ENCODE results near the gene SLC44A1. TPM values are rescaled to one million over a fixed set of nuclear protein-coding genes. Genes with fewer than 3 reads are reported as not detected.

Gene SLC44A1
- total RNA-seq, 1 experiment from 2014 or later, result 276 TPM

DNA sequence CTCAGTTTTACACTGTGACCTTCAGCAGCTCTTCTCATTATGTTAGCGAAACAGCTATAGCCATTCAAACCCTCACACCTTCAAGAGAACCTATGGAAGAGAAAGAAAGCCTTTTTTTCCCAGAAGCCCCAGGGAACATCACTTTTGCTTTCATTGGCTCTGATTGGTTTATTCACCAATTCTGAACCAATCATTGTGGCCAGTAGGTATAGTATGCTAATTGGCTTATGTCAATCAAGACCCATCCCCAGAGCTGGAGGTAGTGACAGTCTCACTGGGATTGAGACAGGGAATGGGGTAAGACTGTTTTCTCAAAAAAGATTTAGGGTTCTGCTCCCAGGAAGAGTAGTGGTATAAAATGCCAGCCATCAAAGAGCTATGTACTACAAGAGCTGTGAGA is 129.3 kb downstream of the SLC44A1 start:
- no peak for DNase-seq (ENCODE audit: extremely low read depth, low read depth)

DNA sequence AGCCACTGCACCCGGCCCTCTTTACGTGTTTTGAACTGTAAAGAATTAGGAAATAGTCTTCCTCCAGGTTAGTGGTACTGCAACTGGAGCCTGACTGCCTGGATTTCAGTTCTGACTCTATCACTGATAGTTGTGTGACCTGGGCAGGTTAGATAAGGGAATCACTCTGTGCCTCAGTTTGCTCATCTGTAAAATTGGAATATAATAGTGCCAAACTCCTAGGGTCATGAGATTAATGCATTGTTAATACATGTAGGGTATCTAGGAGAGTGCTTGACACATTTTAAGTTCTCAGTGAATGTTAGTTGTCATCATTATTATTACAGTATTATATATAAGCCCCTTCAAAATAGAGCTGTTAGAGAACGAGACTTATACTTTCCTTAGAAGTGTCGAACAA is 130.9 kb downstream of the SLC44A1 start:
- no peak for DNase-seq (ENCODE audit: extremely low read depth, low read depth)

DNA sequence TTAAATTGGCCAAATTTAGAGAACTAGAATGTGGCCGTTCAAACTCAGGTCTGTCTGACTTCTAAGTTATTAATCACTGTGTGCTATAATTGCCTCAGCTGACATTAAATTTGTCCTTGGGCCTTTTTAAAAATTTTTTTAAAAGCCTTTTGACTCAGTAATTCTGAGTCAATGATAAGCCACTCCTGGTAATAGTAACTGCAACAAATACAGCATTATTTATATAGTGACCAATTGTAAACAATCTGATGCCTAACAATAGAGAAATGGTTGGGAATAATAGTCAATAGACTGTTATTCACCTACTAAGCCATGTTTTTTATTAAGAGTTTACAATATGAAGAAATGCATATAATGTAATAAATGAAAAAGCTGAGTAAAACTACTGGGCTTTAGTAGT is 132.4 kb downstream of the SLC44A1 start:
- DNase-seq (ENCODE audit: extremely low read depth, low read depth), result no peak

DNA sequence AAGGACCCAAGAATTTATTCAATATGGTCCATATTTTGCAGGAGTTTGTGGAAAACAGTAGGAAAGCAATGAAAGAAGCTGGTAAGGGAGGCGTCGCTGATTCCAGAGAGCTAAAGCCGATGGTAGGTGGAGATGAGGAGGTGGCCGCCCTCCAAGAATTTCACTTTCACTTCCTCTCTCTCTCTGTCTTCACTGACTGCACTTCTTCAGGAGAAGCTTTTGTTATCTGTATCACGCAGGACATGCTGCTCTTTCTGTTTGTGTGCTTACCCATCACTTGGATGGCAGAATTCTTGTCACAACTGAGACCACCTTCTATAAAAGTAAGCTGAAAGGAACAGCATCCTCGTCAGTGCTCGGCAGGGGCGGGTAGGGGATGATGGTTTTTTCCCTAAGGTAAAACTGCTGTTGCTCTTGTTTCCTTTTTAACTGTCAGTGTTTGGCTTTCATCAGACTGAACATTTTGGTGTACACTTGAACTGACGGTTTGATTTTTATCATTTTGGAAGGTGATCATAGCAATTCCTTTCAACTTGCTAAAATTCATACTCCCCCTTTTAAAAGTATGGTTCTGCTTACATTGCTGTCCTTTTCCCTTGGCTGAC is 141.0 kb downstream of the SLC44A1 start:
- DNase-seq (ENCODE audit: extremely low read depth, low read depth), result no peak

DNA sequence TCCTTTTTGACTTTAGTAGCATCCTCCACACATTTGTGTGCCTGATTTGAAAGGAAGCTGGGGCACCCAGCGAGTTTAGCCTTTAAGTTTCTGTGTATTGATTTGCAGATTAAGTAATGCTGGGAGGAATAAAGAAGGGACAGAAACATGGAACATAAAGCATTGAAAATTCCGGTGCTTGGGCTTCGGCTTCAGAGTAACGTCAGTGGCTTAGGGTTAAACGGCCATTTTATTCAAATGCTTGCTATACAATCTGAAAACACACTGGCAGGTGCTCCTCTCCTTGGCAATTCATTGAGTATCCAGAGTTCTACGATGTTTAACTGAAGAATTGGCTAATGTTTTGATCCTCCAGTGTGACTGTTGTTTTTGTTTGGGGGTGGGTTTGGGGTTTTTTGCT is 145.3 kb downstream of the SLC44A1 start:
- DNase-seq (ENCODE audit: extremely low read depth, low read depth), result no peak

DNA sequence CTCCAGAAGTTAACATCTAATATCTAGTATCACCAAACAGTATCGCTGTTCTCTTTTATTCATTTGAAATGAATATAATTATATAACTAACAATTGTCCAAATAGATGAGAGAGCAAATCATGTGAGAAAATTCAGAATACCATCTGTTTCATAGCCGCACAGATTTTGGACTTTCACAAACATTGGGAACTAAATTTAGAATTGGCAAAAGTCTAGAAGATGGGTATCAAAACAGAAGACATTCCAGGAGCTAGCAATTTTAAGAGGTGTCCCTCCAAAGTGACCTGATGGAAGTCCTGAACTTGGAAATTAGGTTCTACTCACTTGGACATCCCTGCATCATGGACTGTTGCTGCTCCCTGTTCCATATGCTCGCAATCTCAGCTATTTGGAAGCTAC is 146.4 kb downstream of the SLC44A1 start:
- no peak for DNase-seq (ENCODE audit: extremely low read depth, low read depth)

DNA sequence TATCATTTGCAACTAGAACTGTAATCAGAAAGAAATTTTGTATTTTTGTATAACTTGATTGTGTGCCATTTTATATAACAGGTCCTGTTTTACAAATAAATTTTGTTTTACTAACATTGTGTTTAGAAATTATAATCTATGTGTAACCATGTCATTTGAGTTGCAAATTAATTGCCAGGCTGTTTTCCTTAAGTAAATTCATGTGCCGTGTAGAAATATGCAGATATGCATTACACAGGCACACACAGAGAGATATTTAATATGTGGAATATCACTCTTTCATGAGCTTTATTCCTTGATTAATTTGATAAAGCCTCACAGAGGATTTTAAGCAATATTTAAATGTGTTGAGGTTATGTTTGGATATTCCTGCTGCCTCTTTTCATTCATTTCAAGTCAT is 146.8 kb downstream of the SLC44A1 start:
- no peak for DNase-seq (ENCODE audit: extremely low read depth, low read depth)

DNA sequence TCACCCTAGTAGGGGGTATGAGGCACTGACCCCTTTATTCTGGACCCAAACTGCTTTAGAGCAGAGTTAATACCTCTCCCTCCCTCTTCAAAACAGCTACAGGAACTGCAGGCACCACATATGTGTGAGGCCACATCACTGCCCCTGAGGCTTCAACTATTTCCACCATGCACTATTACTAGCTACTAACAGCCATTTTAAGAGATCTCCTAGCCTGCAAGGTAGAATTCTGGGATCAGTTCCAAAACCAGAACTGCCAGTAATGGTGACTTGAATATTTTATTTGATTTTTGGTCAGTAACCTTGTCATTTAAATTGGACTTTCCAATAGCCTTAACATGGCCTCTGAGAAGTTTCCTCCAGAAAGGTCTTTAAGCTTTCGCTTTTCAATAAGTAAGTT is 148.1 kb downstream of the SLC44A1 start:
- no peak for DNase-seq (ENCODE audit: extremely low read depth, low read depth)

DNA sequence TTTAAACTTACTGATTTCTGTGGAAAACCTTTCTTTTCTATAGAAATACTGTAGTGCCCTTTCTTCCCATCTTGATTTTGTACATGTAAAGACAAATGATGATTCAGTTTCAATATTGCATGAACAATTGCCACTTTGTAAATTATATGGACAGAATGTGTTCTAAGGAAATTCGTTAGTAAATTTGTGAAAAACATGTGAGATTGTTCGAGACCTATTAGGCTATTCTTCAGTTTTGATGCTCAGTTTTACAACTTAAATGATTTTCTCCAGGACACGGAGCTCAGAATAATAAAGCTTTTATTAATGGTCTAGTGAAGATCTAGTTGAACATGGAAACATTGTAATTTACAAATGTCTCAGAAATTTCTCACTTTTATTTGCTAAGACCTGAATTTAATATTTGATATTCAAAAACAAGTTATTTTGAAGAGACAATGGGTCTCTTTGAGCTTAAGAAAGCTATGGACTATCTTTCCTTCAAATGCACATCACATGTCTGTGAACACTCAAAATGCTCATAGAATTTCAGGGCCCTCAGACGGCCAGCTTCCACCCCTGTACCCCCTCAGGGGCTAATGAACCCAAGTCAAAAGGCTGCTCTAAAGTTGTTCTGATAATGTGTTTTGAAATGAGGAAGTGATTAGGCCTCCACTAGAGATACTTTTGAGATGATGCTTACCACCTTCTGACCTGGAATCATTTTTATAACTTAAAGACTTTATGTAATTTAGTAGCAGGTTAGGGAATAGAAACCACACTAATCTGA is 149.3 kb downstream of the SLC44A1 start:
- DNase-seq (ENCODE audit: extremely low read depth, low read depth), result no peak

DNA sequence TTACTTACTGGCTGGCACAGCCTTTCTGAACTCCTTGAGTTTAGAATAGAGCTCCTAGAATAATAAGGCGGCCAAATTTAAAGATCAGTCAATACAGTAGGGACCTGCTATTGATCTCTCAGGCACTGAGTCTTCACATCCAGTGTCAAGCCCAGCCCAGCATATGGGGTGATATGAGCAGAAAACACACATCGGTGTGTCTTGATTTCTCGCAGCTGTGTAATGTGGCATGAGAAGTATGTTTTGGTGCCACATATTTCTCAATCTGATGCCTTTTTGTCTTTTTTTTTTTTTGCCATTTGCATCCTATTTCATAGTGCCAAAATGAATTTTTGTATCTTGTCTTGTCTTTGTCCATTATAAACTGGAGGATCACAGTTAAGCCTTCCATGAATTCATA is 152.0 kb downstream of the SLC44A1 start:
- DNase-seq (ENCODE audit: extremely low read depth, low read depth), result no peak

DNA sequence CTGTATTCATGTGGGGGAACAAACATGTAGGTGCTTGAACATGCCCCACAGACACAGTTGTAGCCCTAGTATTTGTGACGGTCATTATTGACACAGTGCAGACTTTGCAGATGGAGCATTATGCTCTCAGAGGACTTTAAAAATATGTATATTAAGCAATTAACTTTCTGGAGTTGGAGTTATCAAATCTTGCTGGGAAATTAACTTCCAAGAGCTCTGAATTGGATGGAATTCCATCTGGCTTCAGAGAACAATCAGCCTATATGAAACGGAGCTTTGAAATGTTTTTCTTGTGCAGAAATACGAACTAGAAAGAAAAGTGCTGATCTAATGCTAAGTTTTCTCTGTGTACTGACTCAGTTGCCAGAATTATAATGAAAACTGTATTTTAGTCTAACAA is 152.4 kb downstream of the SLC44A1 start:
- no peak for DNase-seq (ENCODE audit: extremely low read depth, low read depth)

DNA sequence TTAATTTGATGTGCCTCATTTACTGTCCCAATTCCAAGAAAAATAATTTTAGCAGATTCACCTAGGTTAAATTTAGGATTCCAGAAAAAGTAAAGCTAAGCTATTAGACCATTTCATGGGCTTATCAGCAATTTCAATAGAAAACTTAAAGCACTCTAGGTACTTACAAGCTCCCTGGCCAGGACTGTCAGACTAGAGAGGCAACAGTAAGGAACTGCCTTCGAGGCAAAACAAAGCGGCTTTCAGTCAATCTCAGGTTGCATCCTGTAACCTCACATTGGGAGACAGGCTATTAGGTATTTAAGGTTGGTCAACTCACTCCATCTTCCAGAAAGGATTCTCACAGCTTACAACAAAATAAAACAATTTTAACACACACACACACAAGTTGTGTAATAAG is 154.7 kb downstream of the SLC44A1 start:
- DNase-seq (ENCODE audit: extremely low read depth, low read depth), result no peak

DNA sequence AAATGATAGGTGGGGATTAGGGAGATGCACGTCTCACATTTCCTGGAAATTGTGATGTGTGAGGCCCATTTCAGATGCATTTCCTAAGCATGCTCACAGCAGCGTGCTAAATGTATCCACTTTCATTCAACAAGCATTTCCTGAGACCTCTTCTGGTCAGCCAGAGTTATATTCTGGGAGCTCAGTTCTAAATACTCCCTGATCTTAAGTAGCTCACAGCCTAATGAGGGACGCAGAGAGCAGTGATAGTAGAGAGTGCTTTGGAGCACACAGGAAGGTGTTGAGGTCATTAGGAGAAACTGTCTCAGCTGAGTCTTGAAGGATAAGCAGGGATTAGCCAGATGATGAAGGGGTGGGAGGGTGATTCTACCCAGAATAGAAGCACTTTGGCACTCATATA is 157.2 kb downstream of the SLC44A1 start:
- DNase-seq (ENCODE audit: extremely low read depth, low read depth), result no peak

DNA sequence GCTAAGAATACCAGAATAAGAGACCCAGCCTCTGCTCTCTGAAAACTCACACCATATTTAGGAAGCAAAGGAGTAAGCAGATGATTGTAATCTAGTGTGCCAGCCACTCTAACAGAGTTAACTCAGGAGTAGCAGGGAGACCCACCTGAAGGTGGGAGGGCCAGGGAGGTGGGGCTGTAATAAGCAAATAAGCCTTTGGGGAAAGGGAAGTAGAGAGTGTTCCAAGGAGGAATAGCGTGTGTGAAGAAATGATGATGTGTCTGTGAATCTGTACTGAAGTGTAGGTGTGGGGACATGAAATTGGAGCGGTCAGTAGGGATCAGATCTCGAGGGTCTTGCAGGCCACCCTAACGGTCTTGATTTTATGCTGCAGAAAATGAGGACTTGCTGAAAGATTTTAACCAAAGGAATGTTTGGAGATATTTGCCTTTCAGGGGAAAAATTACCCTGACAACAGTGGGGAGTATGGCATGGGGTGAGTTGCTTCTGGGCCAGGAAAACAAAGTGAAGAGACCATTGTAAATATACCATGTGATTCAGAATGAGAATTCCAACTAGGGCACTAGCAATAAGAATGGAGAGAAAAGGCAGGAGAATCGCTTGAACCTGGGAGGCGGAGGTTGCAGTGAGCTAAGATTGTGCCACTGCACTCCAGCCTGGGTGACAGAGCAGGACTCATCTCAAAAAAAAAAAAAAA is 159.2 kb downstream of the SLC44A1 start:
- no peak for DNase-seq (ENCODE audit: extremely low read depth, low read depth)

DNA sequence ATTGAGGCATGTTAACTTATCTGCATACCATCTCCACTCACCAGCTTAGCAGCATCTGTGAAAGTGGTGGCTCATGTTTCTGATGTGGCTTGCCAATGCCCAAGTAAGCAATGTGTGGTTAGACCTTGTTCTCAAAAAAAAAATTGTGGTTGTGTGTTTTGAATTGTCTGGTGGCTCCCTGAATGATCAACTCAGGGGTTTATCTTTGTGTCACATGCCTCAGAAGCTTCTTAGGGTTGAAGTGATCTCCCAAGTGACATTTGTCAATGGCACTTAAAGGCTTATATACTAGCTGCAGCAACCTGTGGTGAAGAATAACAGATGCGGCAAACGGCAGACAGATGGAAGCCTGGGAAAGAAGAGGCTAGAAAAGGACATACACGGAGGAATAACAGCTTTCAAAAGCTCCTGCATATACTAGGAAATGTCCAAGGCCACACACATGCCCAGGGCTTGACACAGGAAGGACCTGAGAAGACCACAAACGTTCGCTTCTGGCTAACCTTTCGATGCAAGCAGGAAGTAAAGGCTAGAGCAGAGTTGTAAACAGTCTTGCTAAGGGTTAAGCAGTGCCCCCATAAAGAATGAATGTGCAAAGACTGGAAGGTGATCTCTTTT is 161.2 kb downstream of the SLC44A1 start:
- DNase-seq (ENCODE audit: extremely low read depth, low read depth), result no peak

DNA sequence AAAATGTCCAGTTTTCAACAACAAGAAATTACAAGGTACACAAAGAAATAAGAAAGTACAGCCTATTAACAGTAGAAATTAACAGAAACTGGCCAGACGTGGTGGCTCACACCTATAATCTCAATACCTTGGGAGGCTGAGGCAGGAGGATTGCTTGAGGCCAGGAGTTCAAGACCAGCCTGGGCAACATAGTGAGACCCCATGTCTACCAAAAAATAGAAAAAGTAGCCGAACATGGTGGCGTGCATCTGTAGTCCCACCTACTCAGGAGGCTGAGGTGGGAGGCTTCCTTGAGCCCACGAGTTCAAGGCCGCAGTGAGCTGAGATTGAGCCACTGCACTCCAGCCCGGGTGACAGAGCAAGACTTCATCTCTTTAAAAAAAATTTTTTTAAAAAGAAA is 161.9 kb downstream of the SLC44A1 start:
- no peak for DNase-seq (ENCODE audit: extremely low read depth, low read depth)

DNA sequence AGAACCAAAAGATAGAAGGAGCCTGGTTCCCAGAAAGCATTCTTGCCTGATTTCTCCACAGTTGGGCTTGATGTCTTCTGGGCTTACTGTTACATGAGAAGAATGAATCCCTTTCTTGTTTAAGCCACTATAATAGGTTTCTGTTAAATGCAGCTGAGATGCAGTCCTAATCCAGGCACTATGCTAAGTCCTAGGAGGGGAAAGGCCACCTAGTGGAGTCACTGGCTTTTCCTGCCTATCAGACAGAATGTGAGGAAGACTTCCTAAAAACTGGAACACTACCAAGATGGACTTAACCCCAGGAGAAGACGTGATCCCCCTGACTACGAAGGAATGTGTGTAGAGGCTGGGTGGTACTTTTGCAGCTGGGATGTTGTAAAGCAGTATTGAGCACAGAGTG is 169.1 kb downstream of the SLC44A1 start:
- DNase-seq (ENCODE audit: extremely low read depth, low read depth), result peak; percentile 30

DNA sequence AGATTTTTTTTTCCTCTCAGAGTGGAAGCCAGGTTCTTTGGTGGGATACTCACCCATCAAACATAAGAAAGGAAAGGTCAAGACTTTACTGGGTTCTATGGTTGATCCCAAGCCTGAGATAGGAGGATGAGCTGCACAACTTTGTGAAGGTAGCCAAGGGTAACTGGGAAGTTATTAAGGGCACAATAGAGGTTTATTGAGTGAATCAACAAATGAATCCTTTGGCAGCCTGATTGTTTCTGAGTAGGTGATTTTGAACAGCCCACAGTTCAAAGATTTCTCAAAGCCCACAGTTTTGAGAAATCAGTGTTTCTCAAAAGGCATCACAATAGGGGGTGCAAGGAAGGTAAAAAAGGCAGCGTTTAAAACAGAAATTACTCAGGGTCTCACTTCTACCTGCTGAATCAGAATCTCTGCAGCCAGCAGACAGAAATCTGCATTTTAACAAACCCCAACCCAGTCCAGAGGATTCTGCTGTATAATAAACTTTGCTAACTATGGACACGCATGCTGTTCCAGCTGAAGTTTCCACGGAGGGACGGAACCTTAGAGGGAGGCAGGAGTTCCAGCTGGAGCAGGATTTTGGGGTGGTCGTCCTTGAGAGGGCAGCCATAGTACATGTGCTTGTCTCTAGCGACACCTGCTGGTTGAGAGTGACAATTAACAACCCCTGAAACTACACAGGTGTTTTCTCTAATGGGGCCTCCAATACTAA is 170.7 kb downstream of the SLC44A1 start:
- DNase-seq (ENCODE audit: extremely low read depth, low read depth), result peak; percentile 60

DNA sequence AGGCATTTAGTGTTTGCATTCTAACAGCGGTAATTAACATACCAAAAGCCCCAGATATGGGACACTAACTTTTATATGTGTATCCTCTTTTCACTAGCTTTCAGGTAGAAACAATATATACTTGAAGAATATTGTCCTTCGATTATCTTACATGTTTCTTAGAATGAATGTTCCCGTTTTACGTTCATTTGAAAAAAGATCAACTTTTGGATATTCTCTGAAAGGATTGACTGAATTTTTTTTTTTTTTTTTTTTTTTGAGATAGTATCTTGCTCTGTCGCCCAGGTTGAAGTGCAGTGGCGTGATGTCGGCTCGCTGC is 171.2 kb downstream of the SLC44A1 start:
- no peak for DNase-seq (ENCODE audit: extremely low read depth, low read depth)

DNA sequence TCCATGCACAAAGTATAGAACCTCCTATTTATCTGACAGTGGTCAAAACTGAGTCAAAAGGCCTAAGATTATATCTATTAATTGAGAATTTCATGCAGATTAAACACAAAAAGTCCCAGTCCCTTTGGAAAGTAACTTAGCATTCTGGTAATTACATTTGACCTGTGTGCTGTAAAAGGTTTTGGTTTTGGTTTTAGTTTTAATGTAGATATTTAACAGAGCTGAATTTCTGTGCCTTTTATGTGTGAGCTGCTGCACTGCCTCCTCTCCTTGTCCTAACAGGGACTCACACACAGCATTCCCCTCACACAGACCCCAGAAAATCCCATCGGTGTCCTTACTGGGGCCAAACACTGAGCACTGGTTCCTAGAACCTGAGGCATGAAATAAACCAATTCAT is 172.4 kb downstream of the SLC44A1 start:
- no peak for DNase-seq (ENCODE audit: extremely low read depth, low read depth)

Measured in NCI-H460 (cell line).